Adrenal gland (tissue), 5 donors: ENCODE data around the gene CCDC167.

Source experiments
- CTCF ChIP-seq, 6 experiments: fragments of 450-650 bp in 4 of 6; fragments of 200-600 bp in 2 of 6; sonication (generic) in 1 of 6; IDR thresholded peaks; 1 replicate in 5 of 6; 2 replicates in 1 of 6; pipeline versions ENCODE4 v1.5.1 to v1.8.0; 2016 to 2021; ENCODE audit warnings: antibody characterized with exemption in 6 of 6, mild to moderate bottlenecking in 2 of 6, moderate library complexity in 1 of 6
- POLR2A ChIP-seq, 2 donors: fragments of 450-650 bp; IDR thresholded peaks; one replicate each; pipeline ENCODE4 v1.6.1; 2017; ENCODE audit warnings: antibody characterized with exemption in 2 of 2, mild to moderate bottlenecking in 2 of 2, moderate library complexity in 1 of 2
- donor health status: DM: no; HTN: no; CAD: no.

DNA sequence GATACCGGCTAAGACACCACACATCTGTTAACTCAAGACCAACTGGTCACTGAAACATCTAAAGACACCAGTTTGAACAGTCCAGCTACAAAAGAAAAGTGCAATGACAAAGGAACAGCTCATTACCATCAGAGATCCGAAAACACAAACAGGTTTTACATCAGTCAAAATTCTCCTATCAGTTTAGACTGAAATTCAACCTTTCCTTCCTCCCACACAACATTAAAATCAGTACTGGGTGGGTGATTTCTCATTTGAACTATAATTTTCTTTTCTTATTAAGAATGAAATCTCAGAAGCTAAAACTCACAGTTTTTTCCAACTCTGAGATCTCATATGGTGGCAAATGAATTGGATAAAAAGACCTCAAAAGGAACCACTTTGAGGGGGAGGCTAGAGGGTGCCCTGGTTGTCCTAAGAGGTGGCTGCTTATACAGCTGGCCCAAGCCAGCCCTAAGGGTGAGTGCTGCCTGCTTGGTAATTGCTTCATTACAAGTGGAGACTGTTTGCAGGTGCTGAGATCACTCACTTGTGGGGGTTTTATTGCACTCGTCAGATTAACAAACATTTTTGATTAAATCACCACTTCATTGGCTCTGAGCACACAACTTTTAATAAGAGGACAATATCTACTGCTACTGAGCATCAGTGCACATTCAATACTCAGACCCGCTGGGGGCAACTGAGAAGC lies 4.3 kb downstream of the CCDC167 start:
- TF ChIP-seq CTCF (IDR thresholded peaks at IDR 0.05), result no peak
- no peak for TF ChIP-seq POLR2A (IDR thresholded peaks at IDR 0.05)
